ENCODE results near the gene FGF14.

- TF ChIP-seq CTCF (optimal IDR thresholded peaks at IDR 0.05 in 1 of 3, IDR thresholded peaks at IDR 0.05 in 1 of 3, conservative IDR thresholded peaks at IDR 0.05 in 1 of 3; ENCODE audit: extremely low read depth in 1 of 3, insufficient read depth in 2 of 3, low read length in 3 of 3) (no peak), EZH2 (IDR thresholded peaks at IDR 0.05; ENCODE audit: low read length) (no peak)
These were observed 78.8 kb downstream of the FGF14 start for GRCh38 chr13:102323012-102323411.

Data from keratinocyte (primary cell).